Gastroesophageal sphincter (tissue), 3 donors: ENCODE results near the gene PHLDB1.

ENCODE experiments used
- CTCF ChIP-seq, 4 experiments: fragments of 200-600 bp in 2 of 4; fragments of 450-650 bp in 2 of 4; sonication (generic) in 1 of 4; IDR thresholded peaks; one replicate each; pipeline ENCODE4 v1.5.1; 2017 to 2019; ENCODE audit warnings: antibody characterized with exemption in 4 of 4, mild to moderate bottlenecking in 2 of 4, moderate library complexity in 2 of 4
- EP300 ChIP-seq: sonication (generic); formaldehyde crosslinking; IDR thresholded peaks from one replicate; pipeline ENCODE4 v1.6.1; 2017; ENCODE audit warnings: antibody characterized with exemption, mild to moderate bottlenecking
- POLR2A ChIP-seq, 2 donors: fragments of 450-650 bp; IDR thresholded peaks; one replicate each; pipeline ENCODE4 v1.6.1; 2017; ENCODE audit warnings: antibody characterized with exemption in 2 of 2, mild to moderate bottlenecking in 2 of 2, moderate library complexity in 1 of 2
- POLR2AphosphoS5 ChIP-seq: sonication (generic); formaldehyde crosslinking; IDR thresholded peaks from one replicate; pipeline ENCODE4 v1.6.1; 2017; ENCODE audit warnings: antibody characterized with exemption

GRCh38 chr11:118612378-118612777 lies 5.0 kb downstream of the PHLDB1 start:
- TF ChIP-seq CTCF (IDR thresholded peaks at IDR 0.05) (no peak), POLR2AphosphoS5 (no peak), POLR2A (IDR thresholded peaks at IDR 0.05) (no peak), EP300 (no peak)
